Choroid plexus epithelial cell (primary cell): ENCODE measurements around the gene BCAR1.

ENCODE experiments used
- DNase-seq: peaks from one replicate; pipeline ENCODE4 v3.0.0-alpha.2; 2010; ENCODE audit warnings: low read depth
- H3K4me3 ChIP-seq: 2 replicates; pipeline ENCODE4 v1.5.1; 2011; ENCODE audit warnings: low read depth, mild to moderate bottlenecking, control low read depth, low read length, moderate library complexity
- CTCF ChIP-seq: conservative IDR thresholded peaks from 2 replicates; pipeline ENCODE4 v1.5.1; 2011; ENCODE audit warnings: low read depth, mild to moderate bottlenecking, control low read depth, inconsistent platforms, low read length, moderate library complexity

Gene BCAR1

GRCh38 chr16:75250809-75251279, 580 bp downstream of the BCAR1 start:
- no peak for TF ChIP-seq CTCF
- peak overlapping the region; percentile 87 for H3K4me3 ChIP-seq
- no peak for DNase-seq

DNA sequence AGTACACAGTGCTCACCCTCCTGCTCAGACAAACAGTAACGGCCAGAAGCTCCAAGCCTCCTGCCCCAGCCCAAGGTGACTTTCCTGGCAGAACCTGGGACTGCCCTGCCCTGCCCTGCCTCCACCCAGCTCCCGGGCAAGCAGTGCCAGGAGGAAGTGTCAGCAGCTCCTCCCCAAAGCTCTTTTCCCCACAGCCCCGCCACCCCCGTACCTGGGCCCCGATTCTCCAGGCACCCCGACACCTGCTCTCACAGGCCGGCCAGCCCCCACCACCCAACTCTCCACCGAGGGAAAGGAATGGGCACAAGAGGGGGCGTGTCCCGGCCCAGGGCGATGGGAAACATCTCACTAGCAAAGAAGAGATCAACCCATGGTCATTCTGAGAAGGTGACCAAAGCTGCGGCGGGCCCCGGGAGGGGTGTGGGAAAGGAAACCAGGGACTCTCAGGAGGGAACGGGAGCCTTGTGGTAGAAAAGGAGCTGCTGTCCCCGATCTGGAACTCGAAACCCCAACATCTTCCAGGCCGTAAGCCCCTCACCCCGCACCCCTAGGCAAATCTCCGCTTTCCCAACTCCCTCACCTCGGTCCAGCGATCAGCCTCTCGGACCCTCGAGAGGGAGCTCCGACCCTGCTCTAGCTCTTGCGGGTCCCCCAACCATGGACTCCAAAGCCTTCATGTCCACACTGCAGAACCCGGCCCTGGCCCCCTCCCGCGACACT, 1.2 kb downstream of the BCAR1 start:
- TF ChIP-seq CTCF = no peak
- H3K4me3 ChIP-seq = peak overlapping the region; percentile 87
- DNase-seq = no peak

DNA sequence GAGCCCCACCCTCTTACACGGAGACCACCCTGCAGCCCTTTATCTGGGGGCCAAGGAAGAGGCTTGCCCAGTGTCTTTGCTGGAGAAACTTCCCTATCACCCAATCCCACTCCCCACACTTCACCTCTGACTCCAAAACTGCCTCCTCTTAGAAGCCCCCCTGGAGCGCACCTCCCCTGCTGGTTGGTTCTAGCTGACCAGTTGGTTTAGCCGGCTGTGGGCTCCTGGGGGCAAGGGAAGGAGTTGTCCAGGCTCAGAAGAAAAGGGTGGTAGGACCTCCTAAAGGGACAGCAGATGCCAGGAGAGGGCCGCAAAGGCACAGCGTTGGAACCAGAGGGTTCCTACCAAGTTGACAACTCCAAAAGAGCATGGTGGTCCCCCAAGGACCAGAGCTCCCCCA, 2.0 kb downstream of the BCAR1 start:
- H3K4me3 ChIP-seq = peak overlapping the region; percentile 87
- DNase-seq = no peak
- TF ChIP-seq CTCF = no peak

DNA sequence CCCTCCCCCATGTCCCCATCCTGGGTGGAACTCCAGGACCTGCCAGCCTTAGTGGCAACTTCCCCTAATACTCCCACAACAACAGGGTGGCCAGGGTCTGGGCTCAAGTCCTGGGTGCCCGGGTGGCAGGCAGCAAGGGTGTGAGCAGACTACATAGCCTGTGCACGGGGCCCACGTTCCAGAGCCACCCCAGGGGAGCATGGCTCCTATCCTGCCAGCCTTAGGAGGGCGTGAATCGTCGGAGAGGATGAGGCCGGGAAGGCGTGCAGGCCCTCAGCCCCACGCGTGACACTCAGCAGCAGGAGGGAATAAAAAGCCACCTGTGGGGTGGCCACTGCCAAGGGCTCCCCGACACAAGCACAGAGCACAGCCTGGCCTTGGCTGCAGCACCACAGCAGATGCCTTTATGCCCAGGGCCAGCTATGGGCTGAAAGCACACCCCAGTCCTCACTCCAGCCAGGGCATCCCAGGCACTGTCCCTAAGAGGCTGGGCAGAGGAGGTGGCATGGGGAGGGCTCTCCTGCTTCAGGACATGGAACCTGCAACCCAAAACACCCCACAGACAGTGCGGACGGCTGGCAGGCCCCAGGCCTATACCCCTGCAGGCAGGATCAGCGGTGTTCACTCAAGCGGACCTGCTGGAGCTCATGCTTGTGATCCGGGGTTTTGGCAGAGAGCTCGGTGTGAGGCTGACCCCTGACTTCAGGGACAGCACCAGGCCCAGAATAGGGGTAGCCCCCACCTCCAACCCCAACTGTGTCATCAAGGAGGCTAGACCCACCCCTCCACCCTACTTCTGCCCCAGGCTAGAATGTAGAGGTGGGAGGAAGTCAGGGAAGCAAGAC, 2.7 kb downstream of the BCAR1 start:
- TF ChIP-seq CTCF = no peak
- H3K4me3 ChIP-seq = peak overlapping the region; percentile 87

GRCh38 chr16:75248142-75248535, 3.3 kb downstream of the BCAR1 start:
- TF ChIP-seq CTCF = no peak
- DNase-seq = no peak
- no peak overlapping the region for H3K4me3 ChIP-seq

More for the DNA sequence above, 2.7 kb downstream of the BCAR1 start:
- DNase-seq = no peak

- no peak for DNase-seq
- H3K4me3 ChIP-seq = no peak overlapping the region
- TF ChIP-seq CTCF = no peak
Measured at GRCh38 chr16:75247249-75247648, 4.2 kb downstream of the BCAR1 start.
